GM21528 (cell line): Measurements from ENCODE around the gene HEXA.
"Not testable (repeated sequence)": the region's sequence is repeated elsewhere in the genome, so short reads cannot be mapped to it uniquely, and the experiment has no call there.

Experiments
- ATAC-seq: cut with Tn5 transposase; IDR thresholded peaks from one replicate; pipeline ENCODE4 v1.9.1; 2021; ENCODE audit warnings: mild to moderate bottlenecking, moderate library complexity; ENCODE audit not compliant: unreplicated experiment, low FRiP score

Gene HEXA

DNA sequence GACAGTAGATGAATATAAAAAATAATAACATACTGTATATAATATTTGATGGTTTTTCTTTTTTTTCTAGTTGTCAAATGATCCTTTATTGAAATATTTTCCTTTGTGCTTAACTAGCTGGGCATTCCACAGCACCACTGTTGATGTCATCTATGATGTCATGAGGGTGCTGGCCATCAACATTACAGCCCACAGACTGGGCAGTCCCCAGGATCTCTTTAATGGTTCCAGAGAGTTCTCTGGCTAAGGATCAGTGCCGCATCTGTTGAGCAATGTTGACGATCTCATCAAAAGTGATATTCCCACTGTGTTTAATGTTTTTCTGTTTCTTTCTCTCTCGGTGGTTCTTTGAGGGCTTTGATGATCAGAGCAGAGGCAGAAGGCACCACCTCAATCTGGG, 3.3 kb upstream of the HEXA start:
- ATAC-seq, result not testable (repeated sequence)

DNA sequence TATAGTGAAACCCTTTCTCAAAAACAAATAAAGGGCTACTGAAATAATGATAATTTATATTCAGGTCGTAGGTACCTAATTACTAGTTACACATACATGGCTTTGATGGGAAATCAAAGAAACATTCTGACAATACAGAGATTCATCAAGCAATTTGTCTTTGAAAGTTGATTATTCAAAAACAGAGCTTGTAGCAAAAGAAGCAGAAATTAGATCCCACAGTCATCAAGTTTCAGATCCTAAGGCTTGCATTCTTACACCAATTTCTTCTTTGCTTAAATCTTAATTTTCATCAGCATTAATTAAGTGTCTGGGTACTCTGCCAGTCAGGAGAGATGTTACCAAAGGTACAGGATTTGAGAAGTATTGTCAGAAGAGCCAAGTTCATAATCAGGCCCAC, 1.5 kb upstream of the HEXA start:
- ATAC-seq, result no peak

DNA sequence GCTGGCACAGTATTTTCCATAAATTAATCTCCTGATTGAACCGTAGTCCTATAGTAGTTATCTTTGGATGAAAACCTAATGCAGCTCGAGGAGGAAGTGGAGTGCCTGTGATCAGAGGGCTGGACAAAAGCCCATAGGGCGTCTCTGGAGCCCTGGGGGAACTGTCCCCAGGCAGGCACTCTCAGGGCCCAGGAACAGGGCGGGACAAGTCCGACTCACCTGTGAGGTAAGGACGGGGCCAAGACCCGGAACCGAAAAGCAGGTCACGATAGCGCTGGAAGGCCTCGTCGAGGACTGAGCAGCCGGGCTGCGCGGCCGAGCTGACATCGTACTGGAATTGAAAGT, 341 bp downstream of the HEXA start:
- peak; percentile 43 for ATAC-seq

DNA sequence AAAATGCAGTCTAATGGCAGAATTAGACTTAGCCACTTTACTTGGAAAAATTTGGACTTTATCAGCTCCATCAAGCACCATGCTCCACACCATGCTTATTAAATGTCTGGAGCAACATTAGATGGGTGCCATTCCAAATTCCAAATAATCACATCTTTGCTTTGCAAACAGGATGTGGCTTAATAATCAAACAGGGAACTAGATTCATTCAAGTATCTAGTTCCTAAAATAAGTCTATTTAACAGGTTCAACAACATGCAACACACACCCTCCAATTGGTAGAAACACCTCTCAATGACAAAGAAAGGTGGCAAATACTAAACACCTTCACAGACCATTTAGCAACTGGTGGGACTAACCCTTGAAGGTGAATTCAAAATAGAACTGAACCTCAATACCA, 3.5 kb downstream of the HEXA start:
- ATAC-seq, result no peak

DNA sequence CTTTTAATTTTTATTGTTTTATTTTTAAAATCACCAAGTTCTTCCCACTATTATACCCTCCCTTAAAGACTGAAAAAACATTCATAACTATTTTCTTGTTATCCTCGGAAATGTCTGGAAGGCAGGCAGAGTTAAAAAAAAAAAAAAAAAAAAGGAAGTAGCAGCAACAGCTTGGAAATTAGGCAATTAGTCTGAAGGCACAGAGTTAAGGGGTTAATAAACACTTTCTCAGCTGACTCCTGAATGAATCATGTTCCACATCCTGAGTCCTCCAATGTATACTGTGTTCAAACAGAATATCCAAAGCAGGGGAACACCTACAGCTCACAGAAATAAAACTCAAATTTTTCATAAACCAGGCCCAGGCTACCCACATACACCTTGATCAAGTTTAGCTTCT, 5.8 kb downstream of the HEXA start:
- no peak for ATAC-seq

DNA sequence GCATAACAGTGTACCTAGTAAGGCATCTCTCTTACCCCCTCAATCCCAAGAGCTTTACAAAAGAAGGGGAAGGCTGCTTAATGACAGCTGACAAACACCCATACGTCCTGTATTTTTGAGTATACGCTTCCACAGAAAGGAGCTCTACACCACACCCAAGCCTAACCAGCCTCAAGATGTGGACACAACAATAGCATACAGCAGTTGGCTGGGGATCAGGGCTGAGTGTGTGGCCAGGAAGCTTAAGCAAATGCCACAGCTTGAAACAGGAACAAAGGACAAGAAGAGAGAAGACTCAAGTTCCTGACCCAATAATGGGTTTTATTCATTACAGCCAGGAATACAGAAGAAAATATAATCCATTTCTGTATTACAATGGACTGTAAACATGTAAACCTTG, 6.9 kb downstream of the HEXA start:
- no peak for ATAC-seq

DNA sequence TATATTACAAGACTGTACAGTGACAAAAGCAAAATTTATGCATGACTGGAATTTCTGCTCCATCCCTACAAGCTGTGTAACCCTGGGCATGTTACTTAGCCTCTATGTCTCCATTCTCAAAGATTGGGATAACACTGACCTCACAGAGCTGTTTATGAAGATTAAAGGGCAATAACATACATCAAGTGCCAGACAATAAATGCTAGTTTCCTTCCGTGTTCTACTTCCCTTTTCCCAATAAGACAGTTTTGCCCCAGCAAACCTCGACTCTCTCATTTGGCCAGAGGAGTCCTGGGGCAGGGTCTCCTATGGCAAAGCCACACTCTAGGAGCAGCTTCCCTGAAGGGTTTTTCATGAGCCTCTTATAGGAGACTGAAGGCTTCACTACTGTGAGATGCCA, 7.5 kb downstream of the HEXA start:
- ATAC-seq, result no peak

DNA sequence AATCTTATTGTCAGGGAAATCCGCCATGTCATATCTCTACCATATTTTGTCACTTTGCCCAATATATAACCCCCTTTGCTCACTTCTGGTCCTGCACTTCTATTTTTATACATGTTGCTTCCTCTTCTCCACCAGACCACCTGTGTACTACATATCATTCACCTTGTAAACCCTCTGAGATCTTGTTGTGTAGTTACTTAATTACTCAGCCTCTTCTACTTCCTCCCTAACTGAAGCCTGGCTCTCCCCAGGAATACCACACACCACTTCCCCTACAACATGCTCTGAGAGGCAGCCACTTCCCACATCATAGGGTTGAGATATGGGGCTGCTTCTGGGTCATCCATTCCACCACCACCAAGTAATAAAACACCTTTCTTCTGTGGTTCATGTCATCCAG, 10.0 kb downstream of the HEXA start:
- peak; percentile 88 for ATAC-seq

DNA sequence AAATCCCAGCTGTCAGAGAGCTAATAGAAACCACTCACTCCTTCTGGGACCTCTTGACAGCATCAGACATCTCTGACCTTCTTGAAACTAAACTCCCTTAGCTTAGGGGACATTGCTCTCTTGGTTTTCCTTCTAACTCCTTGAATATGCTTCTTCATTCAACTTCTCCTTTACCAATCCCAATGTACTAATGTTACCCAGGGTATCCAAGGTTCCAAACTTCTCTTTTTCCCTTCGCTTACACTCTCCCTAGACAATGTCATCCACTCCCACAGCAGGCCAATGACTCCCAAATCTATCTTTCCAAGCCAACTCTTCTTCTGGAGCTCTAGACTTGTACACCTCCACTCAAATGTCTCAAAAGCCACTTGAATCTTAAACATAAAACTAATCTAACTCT, 14.6 kb downstream of the HEXA start:
- no peak for ATAC-seq

DNA sequence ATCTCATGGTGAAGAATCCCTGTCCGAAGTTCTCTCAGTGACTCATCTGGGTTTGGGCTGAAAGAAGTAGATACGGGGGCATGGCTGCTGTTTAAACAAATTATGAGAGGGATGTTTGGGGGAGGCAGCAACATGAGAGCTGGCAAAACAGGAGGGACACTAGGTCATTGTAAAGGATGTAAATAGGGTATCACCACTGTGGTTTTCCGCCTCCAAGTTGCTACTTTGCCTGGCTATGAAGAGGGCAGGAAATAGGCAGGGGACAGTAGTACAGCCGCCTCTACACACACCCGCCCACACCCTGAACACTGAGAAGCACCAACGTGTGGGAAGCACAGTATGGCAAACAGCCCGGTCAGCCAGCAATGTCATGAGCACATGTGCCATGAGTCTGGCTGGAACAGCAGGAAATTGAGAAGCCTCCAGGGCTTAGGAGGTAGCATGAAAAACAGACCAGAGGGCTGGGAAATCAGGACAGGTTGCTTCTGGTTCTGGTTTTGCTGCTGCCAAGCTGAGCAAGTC, 17.1 kb downstream of the HEXA start:
- ATAC-seq, result no peak

DNA sequence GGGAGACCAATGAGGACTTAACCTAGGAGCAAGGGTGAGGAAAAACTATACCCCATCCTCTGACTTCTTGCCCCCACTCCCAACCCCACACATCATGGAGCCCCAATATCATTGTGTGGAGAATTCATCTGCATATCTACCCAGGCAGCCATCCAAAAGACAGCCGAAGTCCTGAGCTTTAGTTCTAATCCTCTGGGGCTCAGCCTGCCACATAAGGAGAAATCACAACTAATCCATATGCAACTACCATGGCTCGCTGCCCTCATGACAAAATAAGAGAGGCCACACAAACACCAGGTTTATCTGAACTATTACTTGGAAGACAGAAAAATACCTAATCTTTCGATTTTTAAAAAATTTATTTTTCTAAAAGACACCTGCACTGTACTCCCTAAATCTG, 17.7 kb downstream of the HEXA start:
- ATAC-seq, result no peak

DNA sequence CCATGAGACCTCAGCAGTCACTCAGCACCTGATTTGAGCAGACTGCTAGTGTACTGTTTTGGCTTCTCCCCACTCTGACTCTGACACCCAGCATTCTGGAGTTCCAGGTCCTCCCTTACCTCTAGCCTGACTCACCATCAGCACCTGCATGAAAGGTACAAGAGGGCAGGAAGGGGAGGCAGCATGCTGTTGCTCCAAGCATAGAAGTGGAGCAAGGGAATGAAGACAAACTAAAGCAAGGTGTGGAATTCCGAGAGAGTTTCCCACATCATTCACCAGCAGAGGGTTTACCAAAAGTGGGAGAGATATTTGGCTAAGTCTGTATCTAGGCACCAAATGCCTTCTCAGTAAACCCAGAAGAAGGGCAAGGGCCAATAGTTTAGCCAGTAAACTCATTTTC, 21.3 kb downstream of the HEXA start:
- ATAC-seq, result no peak

DNA sequence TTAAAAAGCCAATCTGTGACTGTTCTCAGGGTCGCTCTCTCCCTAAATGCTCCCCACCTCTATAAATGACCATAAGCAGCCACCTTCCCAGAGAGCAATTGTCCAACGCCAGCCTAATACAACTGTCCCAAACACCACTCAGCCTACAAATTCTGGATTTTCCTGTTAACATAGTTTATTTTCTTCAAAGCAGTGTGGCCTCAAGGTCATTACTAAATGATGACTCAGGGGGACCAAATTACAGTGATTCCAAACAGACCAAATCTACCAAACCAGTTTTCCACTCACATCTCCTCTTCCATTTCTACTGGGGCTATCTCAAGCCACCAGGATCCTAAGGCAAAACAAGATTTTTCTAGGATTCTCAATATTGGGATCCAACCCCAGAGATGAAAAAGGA, 22.5 kb downstream of the HEXA start:
- no peak for ATAC-seq

DNA sequence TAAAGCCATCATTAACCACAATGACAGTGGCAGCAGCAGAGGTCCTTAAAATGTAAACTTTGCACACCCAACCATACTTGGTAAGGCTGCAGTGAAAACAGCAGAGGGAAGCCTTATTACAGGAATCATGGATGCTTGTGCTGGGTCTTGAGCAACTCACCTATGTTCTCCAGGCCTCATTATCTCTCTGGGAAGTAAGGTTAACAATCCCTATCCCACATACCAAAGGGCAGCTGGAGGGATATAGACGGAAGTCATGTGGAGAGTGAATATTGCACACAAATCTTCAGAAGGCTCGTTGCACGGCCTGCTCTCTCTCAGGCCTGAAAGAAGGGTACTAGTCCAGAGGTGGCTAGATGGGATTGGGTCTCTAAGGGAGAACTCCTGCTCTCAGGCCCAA, 30.0 kb downstream of the HEXA start:
- no peak for ATAC-seq

DNA sequence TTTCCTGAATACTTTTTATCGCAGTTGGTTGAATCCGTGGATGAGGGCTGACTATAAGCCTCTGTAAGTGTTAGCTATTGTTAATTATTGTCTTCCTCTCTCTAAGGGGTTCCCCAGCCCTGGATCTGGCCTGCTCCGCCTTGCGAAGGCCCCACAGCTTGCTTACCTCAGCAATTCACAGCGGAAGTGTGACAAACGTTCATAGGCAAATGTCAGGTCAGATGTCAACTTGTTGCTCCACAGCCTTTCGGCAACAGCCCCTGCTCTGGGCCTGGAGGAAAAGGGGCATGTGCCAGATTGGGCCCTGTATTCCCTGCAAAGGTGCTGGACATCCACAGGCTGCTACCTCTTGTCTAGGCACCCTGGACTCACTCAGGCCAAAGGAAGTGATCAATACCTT, 30.5 kb downstream of the HEXA start:
- no peak for ATAC-seq

DNA sequence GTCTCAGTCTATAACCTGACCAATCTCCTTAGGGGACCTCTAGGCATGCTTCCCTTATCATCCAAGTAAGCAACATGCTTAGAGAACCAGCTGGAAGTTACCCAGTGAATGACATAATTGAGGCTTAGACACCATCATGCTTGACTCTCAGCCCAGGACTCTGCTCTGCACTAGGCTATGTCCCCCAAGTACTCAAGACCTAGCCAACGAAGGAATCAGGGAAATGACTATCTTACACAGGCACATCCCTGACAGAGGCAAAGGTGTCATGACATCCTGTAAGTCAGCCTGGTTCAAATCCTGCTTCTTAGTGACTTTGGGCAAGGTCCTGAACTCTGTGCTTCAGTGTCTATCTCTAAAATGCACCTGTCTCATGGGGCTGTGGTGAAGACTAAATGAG, 31.2 kb downstream of the HEXA start:
- ATAC-seq, result no peak

DNA sequence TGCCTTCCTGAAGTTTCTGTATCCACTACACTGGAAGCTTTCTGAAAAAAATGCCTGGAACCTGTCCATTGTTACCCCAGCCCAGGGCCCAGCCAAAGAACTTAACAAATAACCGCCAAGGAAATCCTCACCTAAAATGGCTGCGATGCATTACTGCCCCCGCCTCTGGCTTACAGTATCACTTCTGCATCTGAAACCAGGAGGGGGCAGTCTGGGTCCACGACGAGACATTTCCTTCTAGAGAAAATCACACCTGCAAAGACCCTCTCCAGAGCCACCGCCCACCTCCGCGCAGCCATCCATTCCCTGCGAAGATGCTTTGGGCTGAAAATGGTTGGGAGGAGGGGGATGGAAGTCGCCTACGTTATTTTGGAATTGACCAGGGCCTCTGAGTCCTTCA, 33.4 kb downstream of the HEXA start:
- no peak for ATAC-seq

DNA sequence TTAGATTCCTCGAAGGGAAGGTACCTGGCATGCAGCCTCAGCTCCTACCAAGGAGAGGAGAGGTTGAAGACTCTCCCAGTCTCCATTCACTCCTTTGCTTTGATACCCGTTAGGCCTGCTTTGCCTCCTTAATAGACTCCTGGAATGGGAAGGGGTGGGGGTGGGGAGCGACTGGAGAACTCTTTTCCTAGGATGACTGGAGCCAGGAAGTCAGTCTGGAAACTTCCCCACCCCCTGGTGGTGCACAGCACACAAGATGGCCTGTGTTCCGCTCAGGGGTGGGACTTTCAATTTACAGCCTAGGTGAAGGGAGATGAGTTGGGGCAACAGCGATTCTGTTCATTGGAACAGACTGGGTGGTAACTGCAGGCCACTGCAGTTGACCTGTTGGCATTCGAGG, 34.5 kb downstream of the HEXA start:
- ATAC-seq, result no peak

DNA sequence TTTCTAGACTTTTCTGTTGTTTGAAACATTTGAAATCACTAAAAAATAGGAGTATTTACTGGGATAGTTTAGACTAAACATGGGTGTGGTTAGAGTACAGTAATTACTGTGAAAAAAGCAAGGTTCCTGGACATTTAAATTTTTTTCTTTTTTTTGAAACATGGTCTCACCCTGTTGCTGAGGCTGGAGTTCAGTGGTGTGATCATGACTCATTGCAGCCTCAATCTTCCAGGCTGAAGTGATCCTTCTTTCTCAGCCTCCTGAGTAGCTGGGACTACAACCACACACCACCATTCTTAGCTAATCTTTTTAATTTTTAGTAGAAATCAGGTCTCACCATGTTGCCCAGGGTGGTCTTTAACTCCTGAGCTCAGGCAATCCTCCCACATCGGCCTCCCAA, 35.4 kb downstream of the HEXA start:
- ATAC-seq, result no peak

DNA sequence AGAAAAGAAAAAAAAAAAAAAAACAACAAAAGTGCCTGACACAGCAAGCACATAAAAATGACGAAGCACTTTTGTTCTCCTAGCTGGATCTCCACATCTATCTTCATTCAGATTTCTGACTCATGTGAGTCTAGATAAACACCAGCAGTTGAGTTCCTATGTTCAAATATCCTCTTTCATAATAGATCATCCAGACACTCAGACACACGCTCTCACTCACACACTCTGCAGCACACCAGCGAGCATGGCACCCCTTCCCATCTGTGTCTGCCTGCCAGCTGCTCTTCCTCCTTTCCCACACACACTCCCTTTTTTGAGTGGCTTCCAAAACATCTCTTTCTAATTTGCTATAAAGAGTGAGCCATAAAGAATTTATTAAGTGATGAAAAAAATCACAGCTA, 36.0 kb downstream of the HEXA start:
- ATAC-seq, result no peak

DNA sequence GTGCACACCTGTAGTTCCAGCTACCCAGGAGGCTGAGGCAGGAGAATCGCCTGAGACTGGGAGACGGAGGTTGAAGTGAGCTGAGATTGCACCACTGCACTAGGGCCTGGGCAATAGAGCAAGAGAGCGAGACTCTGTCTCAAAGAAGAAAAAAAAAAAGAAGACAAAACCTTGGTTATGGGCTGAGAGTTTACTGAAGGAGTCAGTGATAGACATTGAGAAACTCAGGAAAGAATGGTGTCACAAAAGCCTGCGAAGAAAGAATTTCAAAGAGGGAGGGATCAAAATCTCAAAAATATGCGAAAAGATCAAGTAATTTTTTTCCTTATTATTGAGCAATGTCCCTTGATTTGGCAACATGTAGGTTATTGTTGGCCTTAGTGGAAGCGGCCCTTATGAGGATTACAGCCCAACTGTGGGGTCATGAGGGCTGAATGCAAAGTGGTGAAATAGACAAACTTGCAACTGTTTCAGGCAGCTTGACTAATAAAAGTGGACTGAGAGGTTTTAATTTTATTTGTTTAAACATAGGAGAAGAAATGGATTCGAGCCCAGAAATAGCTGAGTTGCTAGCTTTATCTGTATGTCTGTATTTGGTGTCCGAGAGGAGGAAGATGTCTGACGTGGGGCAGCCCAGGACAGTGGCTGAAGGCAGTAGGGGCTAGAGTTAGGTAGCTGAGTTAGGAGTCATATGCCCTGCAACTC, 37.0 kb downstream of the HEXA start:
- no peak for ATAC-seq

DNA sequence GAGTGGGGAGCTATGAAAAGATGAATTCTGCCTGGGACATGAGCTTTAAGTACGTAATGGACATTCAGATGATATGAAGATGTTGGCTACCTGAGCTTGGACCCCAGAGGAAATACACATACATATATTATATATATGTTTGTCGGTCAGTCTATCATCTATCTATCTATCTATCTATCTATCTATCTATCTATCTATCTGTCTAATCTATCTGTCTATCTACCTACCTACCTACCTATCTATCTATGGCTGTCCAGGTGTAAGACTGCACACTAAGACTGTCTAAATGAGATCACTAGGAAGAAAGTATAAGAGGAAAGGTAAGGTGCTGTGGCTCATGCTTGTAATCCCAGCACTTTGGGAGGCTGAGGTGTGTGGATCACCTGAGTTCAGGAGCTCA, 37.7 kb downstream of the HEXA start:
- no peak for ATAC-seq

DNA sequence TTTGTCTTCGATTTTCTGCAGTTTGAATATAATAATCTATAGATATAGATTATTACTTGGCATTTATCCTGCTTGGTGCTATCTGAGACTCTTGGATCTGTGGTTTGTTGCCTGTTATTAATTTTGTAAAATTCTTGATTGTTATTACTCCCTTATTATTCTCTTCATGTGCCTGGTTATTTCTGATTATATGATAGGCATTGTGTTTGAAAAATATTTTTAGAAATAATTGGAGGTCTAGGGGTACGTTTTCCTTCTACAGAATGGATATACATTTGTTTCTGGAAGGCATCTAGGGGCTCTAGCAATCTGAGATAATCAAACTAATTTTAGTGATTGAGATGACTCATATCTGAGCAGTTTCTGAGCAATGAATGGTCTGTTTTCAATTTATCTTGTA, 41.0 kb downstream of the HEXA start:
- no peak for ATAC-seq
